ENCODE results near the gene HYOU1.
"Not testable (repeated sequence)": the region's sequence is repeated elsewhere in the genome, so short reads cannot be mapped to it uniquely, and the experiment has no call there.

Gene HYOU1

DNA sequence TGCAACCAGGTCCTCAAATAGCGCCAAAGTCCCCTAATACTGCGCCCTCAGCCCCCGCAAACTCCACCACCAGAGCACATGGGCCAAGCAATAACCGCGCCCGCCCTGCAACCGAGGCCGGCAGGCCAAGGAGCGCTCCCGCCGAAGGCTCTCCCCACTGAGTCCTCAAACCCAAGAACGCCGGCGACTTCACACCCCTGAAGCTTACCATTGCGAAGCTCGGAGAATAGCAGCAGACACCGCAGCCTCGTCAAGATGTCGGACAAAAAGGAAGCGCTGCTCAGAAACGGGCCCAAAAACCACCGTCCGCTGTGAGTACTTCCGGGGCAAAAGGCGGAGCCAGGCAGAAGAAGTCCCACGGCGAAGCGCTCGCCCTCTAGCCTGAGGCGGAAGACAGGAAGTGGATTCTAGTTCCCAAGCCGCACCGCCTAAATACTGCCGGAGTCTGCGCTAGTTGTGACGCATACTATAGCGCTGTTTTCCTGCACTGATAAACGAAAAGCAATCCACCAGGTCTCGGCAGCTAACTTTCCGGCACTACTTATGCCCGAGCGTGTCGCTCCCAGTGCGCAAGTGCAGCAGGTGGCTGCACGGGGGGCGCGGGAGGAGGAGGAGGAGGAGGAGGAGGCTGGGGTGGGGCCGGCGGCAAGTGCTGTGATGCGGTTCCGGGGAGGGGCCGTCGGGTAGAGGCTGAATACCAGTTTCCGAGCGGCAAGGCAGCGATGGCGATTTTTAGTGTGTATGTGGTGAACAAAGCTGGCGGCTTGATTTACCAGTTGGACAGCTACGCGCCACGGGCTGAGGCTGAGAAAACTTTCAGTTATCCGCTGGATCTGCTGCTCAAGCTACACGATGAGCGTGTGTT, 38.7 kb downstream of the HYOU1 start, which contains the start of the genes RPS25 and TRAPPC4:
Gene RPS25 (minus strand): TSS at position 270 of the 865 bp plus-strand sequence. CDS start 59 bp downstream, at position 211.
Gene TRAPPC4 (plus strand): TSS at position 693 of the 865 bp plus-strand sequence. CDS start 30 bp downstream, at position 723.
- DNase-seq: peak; percentile 92 to 97

DNA sequence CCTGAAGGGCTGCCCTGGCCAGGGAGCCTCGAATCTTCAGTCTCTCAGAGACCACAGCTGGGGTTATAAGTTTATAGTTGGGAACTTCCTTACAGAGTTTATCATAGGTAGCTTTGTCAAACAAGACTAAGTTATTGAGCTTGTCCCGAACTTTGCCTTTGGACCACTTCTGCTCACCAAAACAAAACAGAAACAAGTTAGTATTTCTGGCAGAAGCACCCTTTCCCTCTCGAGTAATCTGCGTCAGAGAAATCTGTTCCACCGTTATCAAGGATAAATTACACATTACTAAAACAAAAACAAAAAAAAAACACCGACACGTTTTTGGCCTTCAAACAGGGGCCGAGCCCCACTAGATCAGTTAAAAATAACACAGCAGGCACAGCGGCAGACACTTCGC, 39.6 kb downstream of the HYOU1 start:
- DNase-seq: not testable (repeated sequence)

DNA sequence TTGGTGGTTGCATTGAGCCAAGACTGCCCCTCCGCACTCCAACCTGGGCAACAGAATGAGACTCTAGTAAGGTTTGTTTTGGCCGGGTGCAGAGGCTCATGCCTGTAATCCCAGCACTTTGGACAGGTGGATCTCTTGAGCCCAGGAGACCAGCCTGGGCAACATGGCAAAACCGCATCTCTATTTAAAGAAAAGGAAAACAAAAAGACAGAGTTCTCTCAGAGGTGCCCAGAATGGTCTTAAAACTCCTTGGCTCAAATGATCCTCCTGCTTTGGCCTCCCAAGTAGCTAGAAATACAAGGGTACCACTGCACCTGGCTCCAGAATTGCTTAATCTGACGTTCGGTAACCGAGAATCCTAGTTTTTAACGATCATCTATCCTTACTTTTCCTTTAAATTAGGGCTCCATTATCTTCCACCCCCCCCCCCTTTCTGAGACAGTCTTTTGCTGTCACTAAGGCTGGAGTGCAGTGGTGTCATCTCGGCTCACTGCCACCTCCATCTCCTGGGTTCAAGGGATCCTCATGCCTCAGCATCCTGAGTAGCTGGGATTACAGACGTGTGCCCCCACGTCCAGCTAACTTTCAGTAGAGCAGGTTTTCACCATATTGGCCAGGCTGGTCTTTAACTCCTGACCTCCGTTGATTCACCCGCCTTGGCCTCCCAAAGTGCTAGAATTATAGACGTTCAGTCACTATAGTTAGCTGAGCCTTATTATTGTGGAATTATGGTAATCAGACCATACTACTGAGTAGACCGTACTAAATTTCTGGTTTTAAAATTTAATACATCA, 40.6 kb downstream of the HYOU1 start:
- no peak for DNase-seq

DNA sequence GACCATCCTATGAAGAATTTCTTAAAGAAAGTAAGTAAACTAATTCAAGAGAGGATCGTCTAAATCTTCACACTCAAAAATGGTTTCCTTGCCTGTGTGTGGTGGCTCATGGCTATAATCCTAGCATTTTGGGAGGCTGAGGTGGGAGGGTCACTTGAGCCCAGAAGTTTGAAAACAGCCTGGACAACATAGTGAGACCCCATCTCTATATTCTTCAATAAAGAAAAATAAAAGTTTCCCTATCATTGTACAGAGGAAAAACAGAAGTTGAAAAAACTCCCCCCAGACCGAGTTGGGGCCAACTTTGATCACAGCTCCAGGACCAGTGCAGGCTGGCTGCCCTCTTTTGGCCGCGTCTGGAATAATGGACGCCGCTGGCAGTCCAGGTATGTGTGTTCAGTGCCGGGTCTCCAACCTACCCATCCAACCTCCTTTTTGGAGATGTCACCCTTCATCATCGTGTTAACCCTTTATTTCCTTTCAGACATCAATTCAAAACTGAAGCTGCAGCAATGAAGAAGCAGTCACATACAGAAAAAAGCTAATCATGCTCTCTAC, 41.9 kb downstream of the HYOU1 start:
- DNase-seq: no peak

DNA sequence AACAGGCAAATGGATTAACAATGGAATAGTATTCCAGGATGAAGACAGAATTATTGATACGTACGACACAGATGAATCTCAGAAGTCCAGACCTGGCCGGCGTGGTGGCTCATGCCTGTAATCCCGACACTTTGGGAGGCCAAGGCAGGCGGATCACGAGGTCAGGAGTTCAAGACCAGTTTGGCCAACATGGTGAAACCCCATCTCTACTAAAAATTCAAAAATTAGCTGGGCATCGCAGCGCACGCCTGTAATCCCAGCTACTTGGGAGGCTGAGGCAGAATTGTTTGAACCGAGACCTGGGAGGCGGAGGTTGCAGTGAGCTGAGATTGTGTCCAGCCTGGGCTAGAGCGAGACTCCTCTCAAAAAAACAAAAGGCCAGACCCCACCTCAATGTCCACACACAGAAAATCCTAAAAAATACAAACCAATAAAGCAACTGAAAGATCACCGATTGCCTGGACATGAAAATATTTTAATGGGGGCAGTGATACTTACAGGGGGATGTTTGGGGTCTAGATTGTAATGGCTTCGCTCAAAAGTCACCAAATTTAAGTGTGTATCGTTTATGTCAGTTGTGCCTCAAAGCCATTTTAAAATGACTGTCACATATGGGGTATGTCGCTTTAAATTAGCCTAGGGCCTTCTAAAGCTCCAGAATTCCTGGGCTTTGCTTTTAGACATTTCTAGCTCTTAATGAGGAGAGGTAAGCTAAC, 42.6 kb downstream of the HYOU1 start:
- no peak for DNase-seq

DNA sequence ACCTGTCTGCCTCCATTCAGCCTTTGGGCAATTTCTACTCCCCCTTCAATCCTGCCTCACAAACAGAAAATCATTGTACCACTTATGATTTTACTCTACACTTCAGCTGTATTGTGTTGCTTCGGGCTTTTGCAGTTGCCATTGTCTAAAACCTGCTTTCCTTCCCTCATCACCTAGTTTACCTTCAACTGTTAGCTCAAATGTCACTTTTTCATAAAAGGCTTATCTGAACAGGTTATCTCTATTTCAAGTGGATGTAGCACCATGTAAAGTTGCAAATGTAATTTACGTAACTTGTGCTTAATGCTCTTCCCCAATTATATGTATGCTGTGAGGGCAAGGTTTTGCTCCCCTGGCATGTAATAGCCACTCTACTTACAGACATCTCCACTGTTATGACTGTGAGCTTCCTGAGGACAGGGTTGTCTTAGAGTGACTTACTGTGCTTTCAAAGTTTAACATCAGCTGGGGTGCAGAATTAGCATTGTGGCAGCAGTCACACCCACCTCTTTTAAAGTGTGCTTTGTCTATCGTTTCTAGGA, 44.3 kb downstream of the HYOU1 start:
- DNase-seq: no peak

DNA sequence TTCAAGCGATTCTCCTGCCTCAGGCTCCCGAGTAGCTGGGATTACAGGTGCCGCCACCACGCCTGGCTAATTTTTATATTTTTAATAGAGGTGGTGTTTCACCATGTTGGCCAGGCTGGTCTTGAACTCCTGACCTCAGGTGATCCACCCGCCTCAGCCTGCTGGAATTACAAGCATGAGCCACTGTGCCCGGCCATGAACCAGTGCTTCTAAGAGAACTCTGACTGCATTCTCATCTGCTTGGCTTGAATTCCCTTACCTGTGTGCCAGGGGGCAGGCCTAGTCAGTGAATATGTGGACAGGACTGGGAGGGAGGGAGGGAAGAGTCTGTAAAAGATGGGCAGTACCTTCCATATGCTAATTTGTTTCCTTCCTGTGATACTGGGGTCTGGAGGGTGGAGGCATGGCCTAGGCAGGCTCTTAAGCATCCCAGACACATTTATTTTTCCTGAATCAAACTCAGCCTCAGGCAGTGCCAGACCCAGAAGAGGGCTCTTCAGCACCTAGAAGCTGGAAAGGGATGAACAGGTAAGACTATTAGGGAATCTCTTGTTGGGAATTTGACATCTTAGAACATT, 45.4 kb downstream of the HYOU1 start:
- no peak for DNase-seq

DNA sequence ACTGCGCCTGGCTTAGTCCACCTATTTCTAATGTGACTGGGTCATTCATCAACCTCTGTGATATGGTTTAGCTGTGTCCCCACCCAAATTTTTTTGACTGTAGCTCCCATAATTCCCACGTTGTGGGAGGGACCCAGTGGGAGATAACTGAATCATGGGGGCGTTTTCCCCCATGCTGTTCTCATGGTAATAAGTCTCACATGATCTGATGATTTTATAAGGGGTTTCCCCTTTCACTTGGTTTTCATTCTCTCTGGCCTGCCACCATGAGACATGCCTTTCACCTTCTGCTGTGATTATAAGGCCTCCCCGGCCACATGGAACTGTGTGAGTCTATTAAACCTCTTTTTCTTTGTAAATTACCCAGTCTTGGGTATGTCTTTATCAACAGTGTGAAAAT, 50.3 kb downstream of the HYOU1 start:
- no peak for DNase-seq

DNA sequence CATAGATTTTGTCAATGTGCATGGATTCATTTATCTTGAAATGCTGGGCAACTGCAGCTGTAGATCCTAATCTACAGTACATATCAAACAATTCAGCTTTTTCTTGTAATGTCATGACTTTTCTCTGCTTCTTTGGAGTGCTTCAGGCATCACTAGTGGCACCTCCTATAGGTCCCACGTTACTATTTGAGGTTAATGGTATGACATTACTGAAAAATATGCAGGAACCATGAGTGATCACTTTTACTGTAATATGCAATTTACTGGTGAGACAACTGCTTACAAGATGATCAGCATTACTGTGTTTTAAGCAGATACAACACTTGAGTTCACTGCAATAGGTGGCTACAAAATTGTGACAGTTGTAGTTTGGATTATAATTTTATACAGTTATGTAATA, 56.1 kb downstream of the HYOU1 start:
- DNase-seq: no peak

DNA sequence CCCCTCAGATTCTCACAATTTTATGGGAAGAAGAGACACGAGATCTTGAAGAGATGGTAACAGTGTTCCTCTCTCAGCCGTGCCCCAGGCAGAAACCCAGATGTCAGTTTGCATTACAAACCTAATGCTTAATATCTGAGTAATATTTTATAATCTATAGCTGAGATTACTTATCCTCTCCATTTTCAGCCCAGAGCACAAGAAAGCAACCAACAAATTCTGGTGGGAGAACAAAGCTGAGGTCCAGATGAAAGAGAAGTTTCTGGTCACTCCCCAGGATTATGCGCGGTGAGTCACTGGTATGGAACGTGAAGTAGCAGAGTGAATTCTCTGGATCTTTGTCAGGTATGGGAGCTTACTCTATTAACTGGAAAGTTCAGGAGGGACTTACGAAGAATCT, 58.2 kb downstream of the HYOU1 start:
- no peak for DNase-seq

DNA sequence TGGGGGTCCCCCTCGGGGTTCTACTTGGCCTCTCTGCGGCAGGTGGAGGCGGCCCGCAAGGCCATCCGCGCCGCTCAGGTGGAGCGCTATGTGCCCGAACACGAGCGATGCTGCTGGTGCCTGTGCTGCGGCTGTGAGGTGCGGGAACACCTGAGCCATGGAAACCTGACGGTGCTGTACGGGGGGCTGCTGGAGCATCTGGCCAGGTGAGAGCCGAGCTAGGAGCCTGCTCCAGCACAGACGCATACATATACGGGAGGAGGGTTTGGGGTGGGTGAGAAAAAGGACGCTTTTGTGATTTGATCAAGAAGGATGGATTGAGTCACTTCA, 58.7 kb downstream of the HYOU1 start:
- no peak for DNase-seq

DNA sequence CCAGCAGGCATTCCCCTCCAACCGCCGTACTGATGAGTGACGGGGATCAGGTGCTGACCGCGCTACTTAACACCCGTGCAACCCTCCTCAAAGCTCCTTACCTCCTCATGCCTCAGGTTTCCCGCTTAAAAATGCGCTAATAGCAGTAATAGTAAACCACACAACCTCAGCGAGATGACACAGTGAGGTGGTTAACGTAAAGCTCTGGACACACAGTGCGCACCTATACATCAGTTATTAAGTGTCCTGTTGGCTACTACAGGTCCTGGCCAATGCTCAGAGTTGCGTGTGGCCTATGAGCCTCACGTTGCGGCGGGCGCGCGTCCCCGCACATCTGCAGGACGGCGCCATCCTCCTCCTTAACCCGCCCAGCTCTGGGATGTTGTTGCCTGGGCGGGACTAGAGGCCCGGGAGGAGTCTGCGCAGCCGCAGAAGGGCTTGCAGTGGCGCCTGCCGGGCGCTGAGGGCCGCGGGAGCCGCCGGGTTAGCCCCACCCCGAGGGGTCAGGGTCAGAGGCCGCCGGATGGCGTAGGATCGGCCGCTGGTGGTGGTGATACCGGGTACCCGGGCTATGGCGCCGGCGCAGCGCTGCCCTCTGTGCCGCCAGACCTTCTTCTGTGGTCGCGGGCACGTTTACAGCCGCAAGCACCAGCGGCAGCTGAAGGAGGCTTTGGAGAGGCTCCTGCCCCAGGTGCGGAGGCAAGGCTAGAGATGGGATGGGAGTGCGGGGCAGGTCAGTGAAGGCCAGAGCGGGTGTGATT, 59.2 kb downstream of the HYOU1 start, which contains the start of gene CENATAC:
Gene CENATAC (plus strand): TSS at position 512 of the 761 bp plus-strand sequence. CDS start 60 bp downstream, at position 572.
- DNase-seq: peak; percentile 75 to 87

DNA sequence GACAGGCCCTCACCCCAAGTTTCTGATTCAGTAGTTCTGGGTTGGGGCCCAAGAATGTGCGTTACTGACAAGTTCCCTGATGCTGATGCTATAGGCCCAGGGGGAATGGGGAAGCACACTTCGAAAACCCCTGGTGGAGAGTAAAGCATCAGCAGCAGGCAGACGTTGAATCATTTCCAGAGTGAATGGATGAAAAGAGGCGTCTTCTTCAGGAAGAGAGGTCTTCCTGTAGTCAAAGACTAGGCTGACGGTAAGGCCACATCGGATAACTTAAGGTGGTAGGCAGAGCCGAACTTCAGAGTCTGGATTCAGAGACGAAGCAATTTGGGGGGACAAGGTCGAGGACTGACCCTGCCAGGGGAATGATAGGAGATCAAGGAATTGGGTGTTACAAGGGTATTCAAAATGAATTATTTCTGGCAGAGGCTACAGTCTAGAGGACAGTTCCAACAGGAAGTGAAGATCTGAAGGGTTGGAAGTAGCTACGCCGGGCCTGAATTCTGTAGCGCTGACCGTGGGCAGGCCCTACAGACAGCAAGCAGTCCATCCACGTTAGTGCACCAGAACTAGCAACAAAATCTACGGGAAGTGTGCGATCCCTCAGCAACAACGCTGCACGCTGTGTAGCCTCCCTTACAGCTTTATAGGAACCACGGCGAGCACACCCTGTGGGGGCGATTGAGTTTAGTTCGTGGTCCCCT, 59.9 kb downstream of the HYOU1 start:
- peak; percentile 13 to 43 for DNase-seq

All from bone marrow (tissue), 2 donors.